Measurements from ENCODE around the gene RAF1. TPM values are rescaled to one million over a fixed set of nuclear protein-coding genes. Genes with fewer than 3 reads are reported as not detected.
"Not testable (repeated sequence)": the region's sequence is repeated elsewhere in the genome, so short reads cannot be mapped to it uniquely, and the experiment has no call there.

Gene RAF1
- total and polyA plus RNA-seq, 4 experiments from 2014 or later = 54.1 to 120 (median 95.1) TPM

DNA sequence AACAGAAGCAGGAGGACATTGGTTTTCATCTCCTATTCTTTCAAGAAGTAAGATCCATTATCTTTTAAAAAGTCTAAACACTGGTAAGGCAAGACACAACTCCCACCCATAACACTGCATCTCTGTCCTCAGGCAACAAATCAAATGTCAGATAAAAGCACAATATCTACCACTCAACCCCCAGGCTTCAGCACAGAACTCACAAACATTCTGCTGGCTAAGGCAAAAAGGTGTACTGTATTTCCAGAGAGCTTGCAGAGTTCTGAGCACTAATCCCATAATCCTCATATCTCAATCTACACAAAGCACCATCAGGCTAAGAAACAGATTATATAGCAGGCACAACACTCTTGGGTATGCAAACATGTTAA lies 20.9 kb downstream of the RAF1 start:
- no peaks in the 10 kb centered on the region for H3K36me3 ChIP-seq (ENCODE audit: insufficient read depth, low read length)
- peaks cover 45% of the 10 kb centered on the region for H3K4me1 ChIP-seq (ENCODE audit: insufficient read depth, low read length)
- Mint-ChIP-seq H3K27ac (peak overlapping the region in 4 of 7 donors; percentile 11 to 54 (median 30)), H3K4me3 (peak overlapping the region in 1 of 8 donors; percentile 1), H3K4me1 (peaks cover 33 to 74% (median 51%) of the 10 kb centered on the region in 4 donors), H3K36me3 (peaks cover 5 to 19% of the 10 kb centered on the region in 2 donors), H3K27me3 (no peaks in the 10 kb centered on the region), H3K9me3 (peaks cover 0 to 2% (median 0%) of the 10 kb centered on the region in 8 donors)
- POLR2A ChIA-PET (ENCODE audit: partially characterized antibody) = interaction anchor here (0.6 kb wide), 1 partner anchor 21 kb away, joined by 3 read pairs; no protein-coding TSS in a partner anchor
- DNase-seq = no peak
- no peaks in the 10 kb centered on the region for H3K27me3 ChIP-seq (ENCODE audit: insufficient read depth, low read length)
- CTCF ChIA-PET (ENCODE audit: partially characterized antibody) = no interaction called here
- no peak overlapping the region for H3K27ac ChIP-seq (ENCODE audit: low read depth, low read length)
- H3K4me3 ChIP-seq (ENCODE audit: low read length in 2 of 2) = no peak overlapping the region
- intact Hi-C loops (cut with micrococcal nuclease) = no loop called here
- H3K9me3 ChIP-seq (ENCODE audit: control insufficient read depth in 1 of 2, low read length in 2 of 2) = no peaks in the 10 kb centered on the region

DNA sequence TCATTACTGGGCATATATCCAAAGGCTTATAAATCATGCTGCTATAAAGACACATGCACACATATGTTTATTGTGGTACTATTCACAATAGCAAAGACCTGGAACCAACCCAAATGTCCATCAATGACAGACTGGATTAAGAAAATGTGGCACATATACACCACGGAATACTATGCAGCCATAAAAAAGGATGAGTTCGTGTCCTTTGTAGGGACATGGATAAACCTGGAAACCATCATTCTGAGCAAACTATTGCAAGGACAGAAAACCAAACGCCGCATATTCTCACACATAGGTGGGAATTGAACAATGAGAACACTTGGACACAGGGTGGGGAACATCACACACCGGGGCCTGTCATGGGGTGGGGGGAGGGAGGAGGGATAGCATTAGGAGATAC lies 23.1 kb downstream of the RAF1 start:
- not testable (repeated sequence) for H3K27ac Mint-ChIP-seq, H3K4me3 Mint-ChIP-seq, DNase-seq

DNA sequence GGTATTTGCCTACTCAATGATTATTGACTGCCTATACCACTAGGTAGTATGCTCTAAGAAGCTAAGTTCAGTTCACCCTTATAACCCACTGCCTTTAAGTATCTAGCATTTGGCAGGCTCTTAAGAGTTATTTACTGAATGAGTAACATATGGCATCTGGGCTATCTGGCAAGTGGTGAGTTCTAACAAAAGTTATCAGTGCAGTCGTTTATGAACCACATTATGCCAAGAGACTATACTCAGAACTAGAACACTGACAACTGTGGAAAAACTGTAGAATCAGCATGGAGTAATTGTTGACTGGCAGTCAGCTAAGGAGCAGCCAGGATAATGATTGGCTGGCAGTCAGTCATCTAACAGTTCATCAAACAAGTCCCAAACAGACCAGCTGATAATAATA lies 25.8 kb downstream of the RAF1 start:
- no peak overlapping the region for H3K4me3 ChIP-seq (ENCODE audit: low read length in 2 of 2)
- H3K27ac Mint-ChIP-seq = peak overlapping the region in 1 of 7 donors; percentile 1
- POLR2A ChIA-PET (ENCODE audit: partially characterized antibody) = no interaction called here
- H3K27ac ChIP-seq (ENCODE audit: low read depth, low read length) = no peak overlapping the region
- H3K4me1 Mint-ChIP-seq = peaks cover 28 to 65% (median 43%) of the 10 kb centered on the region in 4 donors
- intact Hi-C loops (cut with micrococcal nuclease) = no loop called here
- H3K36me3 Mint-ChIP-seq = peaks cover 13 to 31% of the 10 kb centered on the region in 2 donors
- H3K36me3 ChIP-seq (ENCODE audit: insufficient read depth, low read length) = no peaks in the 10 kb centered on the region
- peaks cover 0 to 2% (median 0%) of the 10 kb centered on the region in 8 donors for H3K9me3 Mint-ChIP-seq
- DNase-seq = no peak
- H3K27me3 ChIP-seq (ENCODE audit: insufficient read depth, low read length) = no peaks in the 10 kb centered on the region
- H3K4me1 ChIP-seq (ENCODE audit: insufficient read depth, low read length) = peaks cover 24% of the 10 kb centered on the region
- CTCF ChIA-PET (ENCODE audit: partially characterized antibody) = no interaction called here
- no peaks in the 10 kb centered on the region for H3K9me3 ChIP-seq (ENCODE audit: control insufficient read depth in 1 of 2, low read length in 2 of 2)
- no peaks in the 10 kb centered on the region for H3K27me3 Mint-ChIP-seq
- H3K4me3 Mint-ChIP-seq = no peak overlapping the region

More for the DNA sequence above, 23.1 kb downstream of the RAF1 start:
- H3K27me3 Mint-ChIP-seq; H3K36me3 ChIP-seq (ENCODE audit: insufficient read depth, low read length); H3K9me3 Mint-ChIP-seq; POLR2A ChIA-PET (ENCODE audit: partially characterized antibody); H3K27ac ChIP-seq (ENCODE audit: low read depth, low read length); CTCF ChIA-PET (ENCODE audit: partially characterized antibody); H3K9me3 ChIP-seq (ENCODE audit: control insufficient read depth in 1 of 2, low read length in 2 of 2); intact Hi-C loops (cut with micrococcal nuclease); H3K27me3 ChIP-seq (ENCODE audit: insufficient read depth, low read length); H3K4me3 ChIP-seq (ENCODE audit: low read length in 2 of 2): not testable (repeated sequence)
- peaks cover 32% of the 10 kb centered on the region for H3K4me1 ChIP-seq (ENCODE audit: insufficient read depth, low read length)
- Mint-ChIP-seq H3K4me1 (peaks cover 36 to 75% (median 52%) of the 10 kb centered on the region in 4 donors), H3K36me3 (peaks cover 10 to 28% of the 10 kb centered on the region in 2 donors)

DNA sequence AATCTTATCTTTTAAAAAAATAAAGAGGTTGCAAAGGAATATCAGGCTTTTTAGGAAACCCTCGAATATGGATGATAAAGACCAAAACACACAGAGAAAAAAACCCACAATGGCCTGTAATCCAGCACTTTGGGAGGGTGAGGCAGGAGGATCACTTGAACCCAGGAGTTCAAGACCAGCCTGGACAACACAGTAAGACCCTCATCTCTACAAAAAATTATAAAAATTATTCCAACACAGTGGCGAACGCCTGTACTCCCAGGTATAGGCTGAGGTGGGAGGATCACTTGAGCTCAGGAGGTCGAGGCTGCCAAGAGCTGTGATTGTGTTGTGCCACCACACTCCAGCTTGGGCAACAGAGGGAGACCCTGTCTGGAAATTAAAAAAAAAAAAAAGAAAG lies 30.8 kb downstream of the RAF1 start:
- DNase-seq = no peak
- CTCF ChIA-PET (ENCODE audit: partially characterized antibody) = no interaction called here
- Mint-ChIP-seq H3K27ac (no peak overlapping the region), H3K4me1 (peaks cover 27 to 61% (median 44%) of the 10 kb centered on the region in 4 donors), H3K27me3 (no peaks in the 10 kb centered on the region), H3K4me3 (no peak overlapping the region), H3K36me3 (peaks cover 8 to 13% of the 10 kb centered on the region in 2 donors), H3K9me3 (peaks cover 0 to 2% (median 0%) of the 10 kb centered on the region in 8 donors)
- POLR2A ChIA-PET (ENCODE audit: partially characterized antibody) = interaction anchor here (0.7 kb wide), 1 partner anchor 99 kb away, joined by 3 read pairs; no protein-coding TSS in a partner anchor
- Histone ChIP-seq H3K36me3 (ENCODE audit: insufficient read depth, low read length) (no peaks in the 10 kb centered on the region), H3K4me1 (ENCODE audit: insufficient read depth, low read length) (peaks cover 49% of the 10 kb centered on the region), H3K4me3 (ENCODE audit: low read length in 2 of 2) (no peak overlapping the region), H3K27me3 (ENCODE audit: insufficient read depth, low read length) (no peaks in the 10 kb centered on the region), H3K9me3 (ENCODE audit: control insufficient read depth in 1 of 2, low read length in 2 of 2) (no peaks in the 10 kb centered on the region), H3K27ac (ENCODE audit: low read depth, low read length) (no peak overlapping the region)
- intact Hi-C loops (cut with micrococcal nuclease) = no loop called here

DNA sequence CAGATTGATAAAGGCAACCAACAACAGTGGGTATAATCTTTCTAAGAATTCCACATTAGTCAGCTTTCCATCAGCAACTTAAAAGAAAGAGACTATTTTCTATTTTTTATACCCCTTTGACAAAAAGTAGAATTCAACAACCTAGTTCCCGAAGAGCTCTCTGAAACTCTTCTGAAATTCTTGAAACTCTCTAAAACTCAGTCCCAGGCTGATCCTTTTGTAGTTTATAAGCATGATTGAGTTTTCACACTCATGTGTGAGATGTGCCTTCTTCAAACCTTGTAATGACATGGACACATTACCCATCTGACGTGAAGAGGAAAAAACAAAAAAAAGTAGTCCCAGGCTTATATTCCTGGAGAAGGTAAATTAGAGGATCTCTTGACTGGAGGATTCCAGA lies 31.4 kb downstream of the RAF1 start:
- Histone ChIP-seq H3K4me3 (ENCODE audit: low read length in 2 of 2) (no peak overlapping the region), H3K4me1 (ENCODE audit: insufficient read depth, low read length) (peaks cover 52% of the 10 kb centered on the region), H3K9me3 (ENCODE audit: control insufficient read depth in 1 of 2, low read length in 2 of 2) (no peaks in the 10 kb centered on the region), H3K36me3 (ENCODE audit: insufficient read depth, low read length) (no peaks in the 10 kb centered on the region), H3K27ac (ENCODE audit: low read depth, low read length) (no peak overlapping the region), H3K27me3 (ENCODE audit: insufficient read depth, low read length) (no peaks in the 10 kb centered on the region)
- intact Hi-C loops (cut with micrococcal nuclease) = no loop called here
- H3K9me3 Mint-ChIP-seq = no peaks in the 10 kb centered on the region
- H3K27ac Mint-ChIP-seq = peak overlapping the region in 3 of 7 donors; percentile 30 to 58 (median 43)
- POLR2A ChIA-PET (ENCODE audit: partially characterized antibody) = no interaction called here
- peaks cover 8 to 10% of the 10 kb centered on the region in 2 donors for H3K36me3 Mint-ChIP-seq
- no peak for DNase-seq
- H3K27me3 Mint-ChIP-seq = no peaks in the 10 kb centered on the region
- CTCF ChIA-PET (ENCODE audit: partially characterized antibody) = no interaction called here
- H3K4me3 Mint-ChIP-seq = peak overlapping the region in 2 of 8 donors; percentile 30 to 31
- peaks cover 27 to 62% (median 44%) of the 10 kb centered on the region in 4 donors for H3K4me1 Mint-ChIP-seq

DNA sequence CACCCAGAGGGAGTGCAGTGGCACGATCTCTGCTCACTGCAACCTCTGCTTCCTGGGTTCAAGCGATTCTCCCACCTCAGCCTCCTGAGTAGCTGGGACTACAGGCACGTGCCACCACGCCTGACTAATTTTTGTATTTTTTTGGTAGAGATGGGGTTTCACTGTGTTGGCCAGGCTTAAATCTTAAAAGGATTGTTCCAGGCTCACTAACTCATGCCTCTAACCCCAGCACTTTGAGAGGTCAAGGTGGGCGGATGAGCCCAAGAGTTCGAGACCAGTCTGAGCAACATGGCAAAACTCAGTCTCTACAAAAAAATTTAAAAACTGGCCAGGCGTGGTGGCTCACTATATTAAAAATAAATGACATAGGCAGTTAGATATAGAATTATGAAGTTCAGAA lies 33.1 kb downstream of the RAF1 start:
- CTCF ChIA-PET (ENCODE audit: partially characterized antibody) = not testable (repeated sequence)
- peak overlapping the region in 1 of 7 donors; percentile 60 for H3K27ac Mint-ChIP-seq

DNA sequence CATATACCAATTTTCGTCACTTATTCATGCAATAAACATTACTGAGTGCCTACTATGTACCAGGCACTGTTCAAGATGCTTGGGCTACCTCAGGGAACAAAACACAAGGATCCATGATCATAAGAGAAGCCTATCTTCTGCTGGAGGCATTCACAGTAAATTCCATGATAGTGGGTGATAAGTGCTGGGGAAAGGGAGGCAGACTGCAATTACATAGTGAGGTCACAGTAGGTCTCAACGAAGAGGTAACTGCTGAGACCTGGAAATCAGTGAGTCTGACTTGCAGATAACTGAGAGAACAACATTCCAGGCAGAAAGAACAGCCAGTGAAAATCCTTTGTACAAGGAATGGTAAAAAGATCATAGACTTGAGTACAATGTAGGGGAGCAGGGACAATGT lies 33.6 kb downstream of the RAF1 start:
- H3K9me3 Mint-ChIP-seq = no peaks in the 10 kb centered on the region
- H3K27me3 ChIP-seq (ENCODE audit: insufficient read depth, low read length) = no peaks in the 10 kb centered on the region
- H3K36me3 Mint-ChIP-seq = peaks cover 4% of the 10 kb centered on the region in 2 donors
- no peaks in the 10 kb centered on the region for H3K9me3 ChIP-seq (ENCODE audit: control insufficient read depth in 1 of 2, low read length in 2 of 2)
- peaks cover 33 to 68% (median 50%) of the 10 kb centered on the region in 4 donors for H3K4me1 Mint-ChIP-seq
- intact Hi-C loops (cut with micrococcal nuclease) = no loop called here
- H3K4me3 ChIP-seq (ENCODE audit: low read length in 2 of 2) = no peak overlapping the region
- peak overlapping the region in 3 of 7 donors; percentile 15 to 61 (median 20) for H3K27ac Mint-ChIP-seq
- ChIA-PET CTCF (ENCODE audit: partially characterized antibody) (no interaction called here), POLR2A (ENCODE audit: partially characterized antibody) (no interaction called here)
- H3K27me3 Mint-ChIP-seq = no peaks in the 10 kb centered on the region
- peaks cover 74% of the 10 kb centered on the region for H3K4me1 ChIP-seq (ENCODE audit: insufficient read depth, low read length)
- no peak for DNase-seq
- H3K27ac ChIP-seq (ENCODE audit: low read depth, low read length) = no peak overlapping the region
- H3K4me3 Mint-ChIP-seq = peak overlapping the region in 1 of 8 donors; percentile 30
- H3K36me3 ChIP-seq (ENCODE audit: insufficient read depth, low read length) = no peaks in the 10 kb centered on the region

More for the DNA sequence above, 33.1 kb downstream of the RAF1 start:
- H3K4me3 Mint-ChIP-seq; H3K36me3 ChIP-seq (ENCODE audit: insufficient read depth, low read length); H3K27me3 ChIP-seq (ENCODE audit: insufficient read depth, low read length); H3K9me3 ChIP-seq (ENCODE audit: control insufficient read depth in 1 of 2, low read length in 2 of 2); H3K36me3 Mint-ChIP-seq; H3K9me3 Mint-ChIP-seq; POLR2A ChIA-PET (ENCODE audit: partially characterized antibody); intact Hi-C loops (cut with micrococcal nuclease); H3K4me3 ChIP-seq (ENCODE audit: low read length in 2 of 2); H3K27ac ChIP-seq (ENCODE audit: low read depth, low read length); DNase-seq; H3K27me3 Mint-ChIP-seq: not testable (repeated sequence)
- peaks cover 29 to 63% (median 45%) of the 10 kb centered on the region in 4 donors for H3K4me1 Mint-ChIP-seq
- H3K4me1 ChIP-seq (ENCODE audit: insufficient read depth, low read length) = peaks cover 68% of the 10 kb centered on the region

All from CD4-positive, alpha-beta memory T cell (primary cell).